Mucosa of descending colon (tissue), 3 donors: ENCODE data around the gene RDH8. TPM values are rescaled to one million over a fixed set of nuclear protein-coding genes. Genes with fewer than 3 reads are reported as not detected.

ENCODE experiments used
- ATAC-seq: fragments of 200-7000 bp; cut with Tn5 transposase; one replicate; pipeline ENCODE4 v1.9.1; 2020; ENCODE audit warnings: mild to moderate bottlenecking, moderate library complexity
- DNase-seq, 3 donors: peaks; one replicate each; pipeline ENCODE4 v3.0.0-alpha.2; 2020
- H3K36me3 ChIP-seq: fragments of 200-600 bp; one replicate; pipeline ENCODE4 v1.8.0; 2021; ENCODE audit warnings: low read depth, mild to moderate bottlenecking
- H3K4me1 ChIP-seq: fragments of 200-600 bp; one replicate; pipeline ENCODE4 v1.8.0; 2021; ENCODE audit warnings: low read depth, mild to moderate bottlenecking
- H3K4me3 ChIP-seq: fragments of 200-600 bp; one replicate; pipeline ENCODE4 v1.8.0; 2021; ENCODE audit warnings: mild to moderate bottlenecking
- H3K9me3 ChIP-seq: fragments of 200-600 bp; one replicate; pipeline ENCODE4 v1.8.0; 2021; ENCODE audit warnings: mild to moderate bottlenecking
- intact Hi-C, 2 donors: fragments of 100-400 bp; cut with DNase I in 1 of 2; cut with micrococcal nuclease in 1 of 2; formaldehyde crosslinking; loops; one replicate each; pipeline versions ENCODE4 v1.11.0 to v1.11.1; 2022; cut with DNase I, micrococcal nuclease
- total RNA-seq, 3 donors: library from RNA; stranded (reverse); fragmentation: NEBNext Ultra II Directional in 2 of 3; extraction: Animal tissue kit (Norgen Biotek cat#: 25700) in 2 of 3; gene quantifications; one replicate each; pipeline versions ENCODE4 v1.2.1 to v1.2.4, GENCODE V29; 2021 to 2023
- TF ChIP-seq, protein P1 (sequence below): fragments of 200-600 bp; IDR thresholded peaks from one replicate; pipeline ENCODE4 v1.8.0; 2022; ENCODE audit warnings: antibody characterized with exemption, mild to moderate bottlenecking
- donor health status: DM: no; HTN: no; CAD: no; lungs with moderate emphysema.
- donor health status: DM: no; HTN: no; CAD: no.
- donor health status: DM: no; HTN: yes; CAD: no.

RDH8 gene
- total RNA-seq, 3 donors from 2014 or later, result not detected

DNA sequence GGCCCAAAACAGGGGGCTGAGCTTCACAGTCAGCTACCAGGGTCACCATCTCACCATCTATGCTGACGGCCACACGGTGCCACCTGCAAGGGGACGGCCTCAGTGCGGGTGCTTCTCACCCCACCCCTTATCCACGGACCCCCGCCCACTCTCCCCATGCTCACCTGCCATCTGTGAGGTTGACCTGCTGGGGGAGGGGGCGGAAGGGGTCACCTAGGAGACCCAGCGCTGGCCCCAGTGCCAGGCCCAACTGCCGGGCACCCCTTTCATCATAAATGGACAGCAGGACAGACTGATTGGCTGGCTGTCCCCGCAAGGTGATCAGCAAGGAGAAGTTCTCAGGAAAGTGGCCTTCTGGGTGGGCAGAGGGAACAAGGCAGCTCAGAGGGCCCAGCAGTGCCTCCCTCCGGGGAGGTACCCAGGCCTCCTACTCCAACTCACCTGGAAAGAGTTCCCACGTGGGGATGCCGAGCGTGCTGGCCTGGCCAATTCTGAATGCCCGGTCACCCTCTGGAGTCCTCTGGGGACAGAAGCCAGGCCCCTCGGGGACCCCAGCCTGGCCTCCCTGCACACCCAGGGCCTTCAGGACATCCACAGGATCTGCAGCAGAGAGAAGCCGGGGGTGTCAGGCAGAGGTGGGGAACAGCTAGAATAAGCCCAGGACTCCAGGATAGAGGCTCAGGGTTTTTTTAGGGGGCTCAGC lies 7.5 kb upstream of the RDH8 start:
- H3K4me3 ChIP-seq, result no peak overlapping the region
- intact Hi-C loops, result no loop called here
- no peaks in the 10 kb centered on the region for H3K36me3 ChIP-seq
- TF ChIP-seq, protein P1, sequence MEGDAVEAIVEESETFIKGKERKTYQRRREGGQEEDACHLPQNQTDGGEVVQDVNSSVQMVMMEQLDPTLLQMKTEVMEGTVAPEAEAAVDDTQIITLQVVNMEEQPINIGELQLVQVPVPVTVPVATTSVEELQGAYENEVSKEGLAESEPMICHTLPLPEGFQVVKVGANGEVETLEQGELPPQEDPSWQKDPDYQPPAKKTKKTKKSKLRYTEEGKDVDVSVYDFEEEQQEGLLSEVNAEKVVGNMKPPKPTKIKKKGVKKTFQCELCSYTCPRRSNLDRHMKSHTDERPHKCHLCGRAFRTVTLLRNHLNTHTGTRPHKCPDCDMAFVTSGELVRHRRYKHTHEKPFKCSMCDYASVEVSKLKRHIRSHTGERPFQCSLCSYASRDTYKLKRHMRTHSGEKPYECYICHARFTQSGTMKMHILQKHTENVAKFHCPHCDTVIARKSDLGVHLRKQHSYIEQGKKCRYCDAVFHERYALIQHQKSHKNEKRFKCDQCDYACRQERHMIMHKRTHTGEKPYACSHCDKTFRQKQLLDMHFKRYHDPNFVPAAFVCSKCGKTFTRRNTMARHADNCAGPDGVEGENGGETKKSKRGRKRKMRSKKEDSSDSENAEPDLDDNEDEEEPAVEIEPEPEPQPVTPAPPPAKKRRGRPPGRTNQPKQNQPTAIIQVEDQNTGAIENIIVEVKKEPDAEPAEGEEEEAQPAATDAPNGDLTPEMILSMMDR, result no peak
- ATAC-seq (no peak), DNase-seq (no peak)
- H3K4me1 ChIP-seq, result peaks cover 12% of the 10 kb centered on the region
- no peaks in the 10 kb centered on the region for H3K9me3 ChIP-seq

DNA sequence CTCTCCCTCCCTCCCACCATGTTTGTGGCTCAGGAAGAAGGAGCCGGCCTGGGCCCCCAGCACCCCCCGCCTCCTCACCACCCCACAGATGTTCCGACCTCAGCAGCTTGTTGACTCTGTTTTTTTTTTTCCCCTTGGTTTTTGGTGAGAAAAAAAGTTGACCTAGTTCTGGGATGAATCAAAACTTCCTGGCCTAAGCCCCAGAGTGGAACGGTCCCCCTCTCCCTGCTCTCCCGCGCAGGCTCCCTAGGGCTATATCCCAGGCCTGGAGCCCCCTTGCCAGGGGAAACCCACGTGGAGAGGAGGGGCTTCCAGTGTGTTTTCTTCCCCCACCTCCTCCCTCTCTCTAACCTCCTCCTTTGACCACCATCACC lies 7.0 kb upstream of the RDH8 start:
- no peaks in the 10 kb centered on the region for H3K36me3 ChIP-seq
- TF ChIP-seq, protein P1, result no peak
- DNase-seq, result peak in 1 of 3 donors; percentile 16
- H3K4me1 ChIP-seq, result peaks cover 12% of the 10 kb centered on the region
- no peaks in the 10 kb centered on the region for H3K9me3 ChIP-seq
- no peak for ATAC-seq
- no peak overlapping the region for H3K4me3 ChIP-seq
- intact Hi-C loops, result no loop called here

DNA sequence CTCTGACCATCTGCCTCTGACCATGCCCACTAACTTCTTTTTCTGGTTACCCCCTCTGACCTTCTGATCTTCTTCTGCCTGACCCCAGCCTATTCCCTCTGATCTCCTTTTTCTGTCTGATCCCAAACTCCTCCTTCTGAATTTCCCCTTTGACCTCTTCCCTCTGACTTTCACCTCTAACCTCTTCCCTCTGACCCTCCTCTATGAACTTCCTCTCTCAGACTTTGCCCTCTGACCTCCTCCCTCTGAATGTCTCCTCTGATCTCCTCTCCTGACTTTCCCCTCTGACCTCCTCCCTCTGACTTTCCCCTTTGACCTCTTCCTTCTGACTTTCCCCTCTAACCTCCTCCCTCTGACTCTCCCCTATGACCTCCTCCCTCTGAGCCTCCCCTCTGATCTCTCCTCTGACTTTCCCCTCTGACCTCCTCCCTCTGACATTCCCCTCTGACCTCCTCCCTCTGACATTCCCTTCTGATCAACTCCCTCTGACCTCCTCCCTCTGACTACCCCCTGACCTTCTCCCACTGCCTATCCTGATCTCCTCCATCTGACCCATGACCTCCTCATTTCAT lies 6.4 kb upstream of the RDH8 start:
- intact Hi-C loops, result no loop called here
- Histone ChIP-seq H3K9me3 (no peaks in the 10 kb centered on the region), H3K4me1 (peaks cover 11% of the 10 kb centered on the region), H3K36me3 (no peaks in the 10 kb centered on the region), H3K4me3 (no peak overlapping the region)
- TF ChIP-seq, protein P1, result no peak
- ATAC-seq (no peak), DNase-seq (no peak)

DNA sequence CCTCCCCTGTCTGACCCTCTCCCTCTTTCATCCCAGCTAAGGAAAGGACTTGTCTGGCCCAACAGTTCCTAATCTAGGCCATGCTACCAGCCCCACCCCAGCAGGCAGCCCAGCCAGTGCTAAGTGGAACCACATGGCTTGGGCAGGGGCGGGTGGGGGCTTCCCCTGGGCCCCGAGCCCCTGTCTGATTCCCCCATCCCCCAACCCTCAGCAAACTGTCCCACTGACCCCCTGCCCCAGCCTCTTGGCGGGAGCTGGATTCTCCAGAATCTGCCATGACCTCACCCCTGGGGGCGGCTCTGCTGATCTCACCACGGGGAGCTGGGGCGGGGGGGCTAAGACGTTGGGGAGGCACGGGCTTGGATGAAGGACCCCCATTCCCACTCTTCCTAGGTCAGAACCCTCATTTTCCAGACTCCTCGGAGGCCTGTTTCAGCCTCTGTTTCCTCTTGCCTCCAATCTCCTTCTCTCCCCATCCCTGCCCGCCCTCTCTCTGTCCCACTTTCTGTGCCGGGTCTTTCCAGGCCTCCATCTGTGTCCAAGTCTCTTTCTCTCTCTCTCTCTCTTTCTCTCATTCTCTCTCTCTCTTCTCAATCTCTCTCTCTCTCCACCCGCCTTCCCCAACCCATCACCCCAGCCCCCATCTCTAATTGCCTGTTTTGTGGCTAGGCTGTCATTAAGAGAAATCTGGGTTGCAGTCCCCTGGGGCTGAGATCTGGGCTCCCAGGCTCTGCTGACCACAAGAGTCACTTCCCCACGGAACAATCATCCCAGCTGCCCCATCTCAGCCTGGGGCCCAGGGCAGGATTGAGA lies 5.7 kb upstream of the RDH8 start:
- Histone ChIP-seq H3K4me1 (peaks cover 9% of the 10 kb centered on the region), H3K9me3 (no peaks in the 10 kb centered on the region), H3K36me3 (no peaks in the 10 kb centered on the region), H3K4me3 (no peak overlapping the region)
- no peak for ATAC-seq
- DNase-seq, result no peak
- intact Hi-C loops, result no loop called here
- TF ChIP-seq, protein P1, result no peak

DNA sequence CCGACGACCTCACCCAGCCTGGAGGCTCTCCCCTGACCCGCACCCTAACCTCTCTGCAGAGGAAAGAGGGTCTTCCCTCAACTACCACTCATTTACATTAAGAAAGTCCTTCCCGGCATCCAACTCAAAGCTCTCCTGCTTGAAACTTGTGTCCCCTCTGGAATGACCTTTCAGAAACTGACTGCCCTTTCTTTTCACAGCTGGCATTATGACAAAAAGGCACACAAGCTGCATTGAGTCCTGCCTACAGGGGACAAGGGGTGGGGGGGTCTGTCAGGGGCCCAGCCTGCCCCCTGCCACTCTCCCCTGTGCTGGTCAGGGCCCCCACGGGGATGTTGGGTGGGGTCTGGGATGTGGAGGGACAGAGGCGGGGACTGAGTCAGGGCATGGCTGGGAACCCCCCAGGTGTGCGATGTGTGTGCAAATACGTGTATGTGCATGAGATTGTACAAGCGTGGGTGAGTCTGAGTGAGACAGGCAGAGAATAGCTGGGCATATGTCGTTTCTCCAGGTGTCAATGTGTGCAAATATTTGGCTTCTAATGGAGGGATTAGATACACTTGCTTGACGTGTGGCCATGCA lies 5.0 kb upstream of the RDH8 start:
- DNase-seq (no peak), ATAC-seq (no peak)
- Histone ChIP-seq H3K36me3 (no peaks in the 10 kb centered on the region), H3K4me1 (peaks cover 9% of the 10 kb centered on the region), H3K4me3 (no peak overlapping the region), H3K9me3 (no peaks in the 10 kb centered on the region)
- TF ChIP-seq, protein P1, result no peak
- intact Hi-C loops, result no loop called here
